ENCODE results near the gene ZNF485.

- TF ChIP-seq POLR2A (IDR thresholded peaks at IDR 0.05; ENCODE audit: low read depth, low read length) = no peak
- no peak for TF ChIP-seq POU2F2 (IDR thresholded peaks at IDR 0.05; ENCODE audit: low read depth, low read length)
- TF ChIP-seq POLR2AphosphoS5 (IDR thresholded peaks at IDR 0.05; ENCODE audit: low read depth, low read length) = no peak
- no peak for TF ChIP-seq TAF1 (IDR thresholded peaks at IDR 0.05; ENCODE audit: low read depth, low read length)
These were observed 9.7 kb upstream of the ZNF485 start for GRCh38 chr10:43596546-43596945.
